ENCODE results near the gene CCDC54.

CCDC54 gene

GRCh38 chr3:107404727-107405469 lies 27.7 kb downstream of the CCDC54 start:
- Histone ChIP-seq H3K4me1 (no peaks in the 10 kb centered on the region), H3K36me3 (no peaks in the 10 kb centered on the region), H3K27ac (no peak overlapping the region), H3K9me3 (peaks cover 1 to 15% (median 10%) of the 10 kb centered on the region in 3 donors), H3K27me3 (no peaks in the 10 kb centered on the region), H3K4me3 (no peak overlapping the region)
- intact Hi-C loops (cut with DNase I; ENCODE audit: low total_unique reads), result no loop called here
- no peak for TF ChIP-seq CTCF (IDR thresholded peaks at IDR 0.05)
- DNase-seq, result no peak

DNA sequence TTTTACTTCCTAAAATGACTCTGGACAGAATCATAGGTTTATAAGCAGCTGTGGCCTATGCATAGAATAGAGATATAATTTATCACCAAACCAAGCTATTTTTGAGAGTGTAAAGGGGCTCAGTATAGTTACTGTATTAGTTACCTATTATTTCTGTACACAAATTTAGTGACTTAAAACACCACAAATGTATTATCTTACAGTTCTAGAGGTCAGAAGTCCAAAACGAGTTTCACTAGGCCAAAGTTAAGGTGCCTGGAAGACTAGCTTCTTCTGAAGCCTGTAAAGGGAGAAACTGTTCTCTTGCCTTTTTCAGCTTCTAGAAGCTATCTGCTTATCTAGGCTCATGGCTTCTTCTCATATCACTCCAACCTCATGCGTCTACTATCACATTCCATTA lies 30.1 kb downstream of the CCDC54 start:
- TF ChIP-seq CTCF (IDR thresholded peaks at IDR 0.05), result no peak
- Histone ChIP-seq H3K9me3 (peaks cover 3 to 16% (median 10%) of the 10 kb centered on the region in 3 donors), H3K4me1 (no peaks in the 10 kb centered on the region), H3K27ac (no peak overlapping the region), H3K27me3 (no peaks in the 10 kb centered on the region), H3K36me3 (no peaks in the 10 kb centered on the region), H3K4me3 (no peak overlapping the region)
- no peak for DNase-seq
- intact Hi-C loops (cut with DNase I; ENCODE audit: low total_unique reads), result no loop called here

GRCh38 chr3:107408513-107408912 lies 31.3 kb downstream of the CCDC54 start:
- Histone ChIP-seq H3K27me3 (no peaks in the 10 kb centered on the region), H3K4me3 (no peak overlapping the region), H3K27ac (no peak overlapping the region), H3K4me1 (no peaks in the 10 kb centered on the region), H3K36me3 (no peaks in the 10 kb centered on the region), H3K9me3 (peaks cover 3 to 16% (median 10%) of the 10 kb centered on the region in 3 donors)
- no peak for DNase-seq
- intact Hi-C loops (cut with DNase I; ENCODE audit: low total_unique reads), result no loop called here
- no peak for TF ChIP-seq CTCF (IDR thresholded peaks at IDR 0.05)

DNA sequence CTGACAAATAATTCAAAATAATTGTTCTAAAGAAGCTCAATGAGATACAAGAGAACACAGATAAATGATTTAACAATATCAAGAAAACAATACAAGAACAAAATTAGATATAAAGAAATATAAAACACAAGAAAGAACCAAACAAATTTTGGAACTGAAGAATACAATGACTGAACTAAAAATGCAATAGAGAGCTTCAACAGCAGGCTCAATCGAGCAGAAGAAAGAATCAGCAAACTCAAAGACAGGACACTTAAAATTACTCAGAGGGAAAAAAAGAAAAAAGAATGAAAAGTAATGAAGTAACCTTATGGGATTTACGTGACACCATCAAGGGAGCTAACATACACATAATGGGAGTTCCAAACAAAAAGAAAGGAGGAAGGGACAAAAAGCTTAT lies 32.1 kb downstream of the CCDC54 start:
- no peak for DNase-seq
- Histone ChIP-seq H3K9me3 (peaks cover 3 to 16% (median 10%) of the 10 kb centered on the region in 3 donors), H3K27me3 (no peaks in the 10 kb centered on the region), H3K4me3 (no peak overlapping the region), H3K27ac (no peak overlapping the region), H3K36me3 (no peaks in the 10 kb centered on the region), H3K4me1 (no peaks in the 10 kb centered on the region)
- TF ChIP-seq CTCF (IDR thresholded peaks at IDR 0.05), result no peak
- intact Hi-C loops (cut with DNase I; ENCODE audit: low total_unique reads), result no loop called here

DNA sequence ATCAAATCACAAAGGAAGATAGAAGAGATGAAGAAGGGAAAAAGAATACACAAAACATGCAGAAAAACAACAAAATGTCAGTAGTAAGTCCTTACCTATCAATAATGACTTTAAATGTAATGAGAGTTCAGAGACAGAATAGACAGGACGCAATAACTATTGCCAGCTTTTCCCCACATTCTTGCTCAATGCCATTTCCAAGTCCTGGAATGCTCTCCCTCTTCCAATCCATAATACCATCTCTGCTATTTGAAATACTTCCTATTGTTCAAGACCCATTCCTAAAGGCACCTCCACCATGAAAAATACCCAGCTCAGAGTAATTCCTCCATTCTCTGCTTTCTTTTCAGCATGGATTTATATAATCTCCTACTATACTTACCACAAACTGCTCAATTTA lies 33.4 kb downstream of the CCDC54 start:
- H3K27me3 ChIP-seq, result no peaks in the 10 kb centered on the region
- no peak overlapping the region for H3K4me3 ChIP-seq
- no peak for DNase-seq
- intact Hi-C loops (cut with DNase I; ENCODE audit: low total_unique reads), result no loop called here
- H3K36me3 ChIP-seq, result no peaks in the 10 kb centered on the region
- no peak for TF ChIP-seq CTCF (IDR thresholded peaks at IDR 0.05)
- no peaks in the 10 kb centered on the region for H3K4me1 ChIP-seq
- H3K9me3 ChIP-seq, result peaks cover 3 to 16% (median 10%) of the 10 kb centered on the region in 3 donors
- H3K27ac ChIP-seq, result no peak overlapping the region
